Esophagus squamous epithelium (tissue), 4 donors: ENCODE results near the gene UTP25.

Source experiments
- CTCF ChIP-seq, 6 experiments: fragments of 450-650 bp in 4 of 6; fragments of 200-600 bp in 2 of 6; sonication (generic) in 2 of 6; IDR thresholded peaks; one replicate each; pipeline ENCODE4 v1.5.1; 2016 to 2019; ENCODE audit warnings: antibody characterized with exemption in 6 of 6, mild to moderate bottlenecking in 4 of 6, moderate library complexity in 4 of 6
- POLR2A ChIP-seq, 4 donors: fragments of 450-650 bp; IDR thresholded peaks; one replicate each; pipeline ENCODE4 v1.6.1; 2017; ENCODE audit warnings: antibody characterized with exemption in 4 of 4, mild to moderate bottlenecking in 4 of 4, moderate library complexity in 3 of 4

GRCh38 chr1:209837671-209838070 lies 9.9 kb downstream of the UTP25 start:
- no peak for TF ChIP-seq CTCF (IDR thresholded peaks at IDR 0.05)
- TF ChIP-seq POLR2A (IDR thresholded peaks at IDR 0.05): no peak
